Kidney epithelial cell (primary cell): Measurements from ENCODE around the gene SERTAD1. TPM values are rescaled to one million over a fixed set of nuclear protein-coding genes. Genes with fewer than 3 reads are reported as not detected.

Source experiments
- DNase-seq: peaks from one replicate; pipeline ENCODE4 v3.0.0-alpha.2; 2010; ENCODE audit warnings: low read depth
- H3K27me3 ChIP-seq: 2 replicates; pipeline ENCODE4 v1.6.0; 2011; ENCODE audit warnings: low read length; ENCODE audit not compliant: control insufficient read depth, insufficient read depth
- H3K36me3 ChIP-seq: 2 replicates; pipeline ENCODE4 v1.5.1; 2011; ENCODE audit warnings: low read length; ENCODE audit not compliant: control insufficient read depth, insufficient read depth
- H3K4me3 ChIP-seq: 2 replicates; pipeline ENCODE4 v1.5.1; 2011; ENCODE audit warnings: low read depth, mild to moderate bottlenecking, control low read depth, low read length
- CTCF ChIP-seq: IDR thresholded peaks from 2 replicates; pipeline ENCODE4 v1.5.1; 2011; ENCODE audit warnings: mild to moderate bottlenecking, moderate library complexity, low read length, control low read depth, inconsistent platforms; ENCODE audit not compliant: insufficient read depth, poor library complexity, severe bottlenecking
- total RNA-seq: library from RNA; depleted of rRNA; stranded (reverse); fragments of >200 nt; gene quantifications from 2 replicates; pipeline ENCODE4 v1.2.3, GENCODE V29; 2015

The SERTAD1 gene
- total RNA-seq, 1 donor from 2014 or later, result 12.3 TPM

GRCh38 chr19:40414542-40415535 lies 11.0 kb downstream of the SERTAD1 start:
- TF ChIP-seq CTCF, result no peak
- Histone ChIP-seq H3K27me3 (no peaks in the 10 kb centered on the region), H3K4me3 (no peak overlapping the region), H3K36me3 (no peaks in the 10 kb centered on the region)
- no peak for DNase-seq

GRCh38 chr19:40413291-40413845 lies 12.4 kb downstream of the SERTAD1 start, which contains the start of gene PRX:
Gene PRX, minus strand, starts transcription at chr19:40413378. Its CDS starts 5,446 bp downstream, at chr19:40407932.
- no peak for TF ChIP-seq CTCF
- Histone ChIP-seq H3K27me3 (no peaks in the 10 kb centered on the region), H3K4me3 (no peak within 1 kb of the TSS), H3K36me3 (no peaks in the 10 kb centered on the region)
- DNase-seq, result no peak

- H3K4me3 ChIP-seq, result no peak overlapping the region
- no peaks in the 10 kb centered on the region for H3K27me3 ChIP-seq
- TF ChIP-seq CTCF, result no peak
- no peaks in the 10 kb centered on the region for H3K36me3 ChIP-seq
- no peak for DNase-seq
Observed at GRCh38 chr19:40412866-40413265, 12.9 kb downstream of the SERTAD1 start.

- DNase-seq, result no peak
- no peaks in the 10 kb centered on the region for H3K36me3 ChIP-seq
- TF ChIP-seq CTCF, result no peak
- no peak overlapping the region for H3K4me3 ChIP-seq
- H3K27me3 ChIP-seq, result no peaks in the 10 kb centered on the region
Observed at GRCh38 chr19:40411958-40412499, 13.8 kb downstream of the SERTAD1 start.

- Histone ChIP-seq H3K36me3 (no peaks in the 10 kb centered on the region), H3K27me3 (no peaks in the 10 kb centered on the region), H3K4me3 (no peak overlapping the region)
- TF ChIP-seq CTCF, result no peak
- DNase-seq, result no peak
Observed at GRCh38 chr19:40411125-40411842, 14.5 kb downstream of the SERTAD1 start.
